Measurements from ENCODE around the gene RPL36A. TPM values are rescaled to one million over a fixed set of nuclear protein-coding genes. Genes with fewer than 3 reads are reported as not detected.
A peak's percentile ranks its signal among the peaks of the same experiment; 100 is the strongest.

RPL36A gene
- total and polyA plus RNA-seq, 9 of the 15 experiments (the other 6 are each of a cell fraction or from before 2014, with no cell fraction given): 412 to 4,539 (median 3,209) TPM

- no peak for TF ChIP-seq ZKSCAN1 (IDR thresholded peaks at IDR 0.05; ENCODE audit: low read depth, low read length)
- TF ChIP-seq TFAP4 (CRISPR knock-in tag; IDR thresholded peaks at IDR 0.05; ENCODE audit: borderline replicate concordance): peak; percentile 80
- TF ChIP-seq ZEB2 (IDR thresholded peaks at IDR 0.05): peak; percentile 61; the same call in 1 of the 2 replicates
- TF ChIP-seq CHCHD3 (CRISPR knock-in tag; IDR thresholded peaks at IDR 0.05): no peak
- TF ChIP-seq HES1 (IDR thresholded peaks at IDR 0.05; ENCODE audit: low read depth): no peak
- peak; percentile 68; the same call in 1 of the 2 replicates for TF ChIP-seq CREB3L1 (IDR thresholded peaks at IDR 0.05; ENCODE audit: borderline replicate concordance, low read depth)
- TF ChIP-seq THRB (CRISPR knock-in tag; conservative IDR thresholded peaks at IDR 0.05): 0 out of 2 replicates have a peak, but pooled peaks have one; percentile 29
- TF ChIP-seq HMG20A (CRISPR knock-in tag; conservative IDR thresholded peaks at IDR 0.05): no peak
- no peak for TF ChIP-seq ZNF77 (CRISPR knock-in tag; IDR thresholded peaks at IDR 0.05)
- TF ChIP-seq CC2D1A (IDR thresholded peaks at IDR 0.05): peak; percentile 45; the same call in 1 of the 2 replicates
- TF ChIP-seq FUS (optimal IDR thresholded peaks at IDR 0.05; ENCODE audit: low read depth, low read length): no peak
- peak; percentile 42; the same call in 1 of the 2 replicates for TF ChIP-seq TEAD4 (IDR thresholded peaks at IDR 0.05; ENCODE audit: low read length)
- TF ChIP-seq TEAD4 (CRISPR knock-in tag; IDR thresholded peaks at IDR 0.05; ENCODE audit: borderline replicate concordance): no peak
- TF ChIP-seq HEY1 (CRISPR knock-in tag; IDR thresholded peaks at IDR 0.05; ENCODE audit: borderline replicate concordance): no peak
- TF ChIP-seq POLR2AphosphoS5 (IDR thresholded peaks at IDR 0.05; ENCODE audit: control insufficient read depth, insufficient read depth, low read depth, low read length): peak; percentile 77
- no peak for TF ChIP-seq ZNF609 (CRISPR knock-in tag; IDR thresholded peaks at IDR 0.05; ENCODE audit: borderline replicate concordance)
- TF ChIP-seq ERF (CRISPR knock-in tag; IDR thresholded peaks at IDR 0.05): no peak
- TF ChIP-seq CHD1 (IDR thresholded peaks at IDR 0.05; ENCODE audit: low read length): no peak
- no peak for TF ChIP-seq ESRRB (CRISPR knock-in tag; IDR thresholded peaks at IDR 0.05; ENCODE audit: borderline replicate concordance)
Measured at GRCh38 chrX:101407748-101408531, 17.1 kb downstream of the RPL36A start, which contains the start of the genes GLA and HNRNPH2 (continued).

All from K562 (cell line).